Cardiac fibroblast (primary cell): ENCODE results near the gene COL6A3.

Source experiments
- DNase-seq, 2 donors: peaks; one replicate each; pipeline versions ENCODE4 v3.0.0 to v3.0.0-alpha.2; 2010; ENCODE audit warnings: low read depth in 2 of 2
- H3K4me3 ChIP-seq, 2 donors: replicated peaks in 1 of 2; 1 replicate in 1 of 2; 2 replicates in 1 of 2; pipeline ENCODE4 v1.5.1; 2011; ENCODE audit warnings: low read depth in 2 of 2, low read length in 2 of 2, mild to moderate bottlenecking in 2 of 2, moderate library complexity in 1 of 2
- CTCF ChIP-seq: IDR thresholded peaks from one replicate; pipeline ENCODE4 v1.5.1; 2011; ENCODE audit warnings: low read depth, mild to moderate bottlenecking, low read length, inconsistent platforms

Gene COL6A3

GRCh38 chr2:237291138-237291792 lies 122.7 kb downstream of the COL6A3 start:
- TF ChIP-seq CTCF, result no peak
- no peak overlapping the region for H3K4me3 ChIP-seq
- peak; percentile 100 for DNase-seq

GRCh38 chr2:237290261-237290660 lies 123.7 kb downstream of the COL6A3 start:
- no peak overlapping the region for H3K4me3 ChIP-seq
- peak; percentile 87 to 92 for DNase-seq
- TF ChIP-seq CTCF, result no peak

GRCh38 chr2:237289139-237289538 lies 124.8 kb downstream of the COL6A3 start:
- no peak overlapping the region for H3K4me3 ChIP-seq
- DNase-seq, result no peak
- TF ChIP-seq CTCF, result no peak

GRCh38 chr2:237287872-237288271 lies 126.1 kb downstream of the COL6A3 start:
- H3K4me3 ChIP-seq, result no peak overlapping the region
- peak in 1 of 2 donors; percentile 41 for DNase-seq
- no peak for TF ChIP-seq CTCF

- no peak overlapping the region for H3K4me3 ChIP-seq
- DNase-seq, result peak in 1 of 2 donors; percentile 79
- no peak for TF ChIP-seq CTCF
Observed at GRCh38 chr2:237283131-237283928, 130.6 kb downstream of the COL6A3 start.

- peak in 1 of 2 donors; percentile 70 for DNase-seq
- H3K4me3 ChIP-seq, result no peak overlapping the region
- no peak for TF ChIP-seq CTCF
Observed at GRCh38 chr2:237282568-237283128, 131.3 kb downstream of the COL6A3 start.
